ENCODE results near the gene NSD1.
"Not testable (repeated sequence)": the region's sequence is repeated elsewhere in the genome, so short reads cannot be mapped to it uniquely, and the experiment has no call there.

NSD1 gene

GRCh38 chr5:177128551-177128981 is 5.0 kb upstream of the NSD1 start:
- DNase-seq, result no peak

DNA sequence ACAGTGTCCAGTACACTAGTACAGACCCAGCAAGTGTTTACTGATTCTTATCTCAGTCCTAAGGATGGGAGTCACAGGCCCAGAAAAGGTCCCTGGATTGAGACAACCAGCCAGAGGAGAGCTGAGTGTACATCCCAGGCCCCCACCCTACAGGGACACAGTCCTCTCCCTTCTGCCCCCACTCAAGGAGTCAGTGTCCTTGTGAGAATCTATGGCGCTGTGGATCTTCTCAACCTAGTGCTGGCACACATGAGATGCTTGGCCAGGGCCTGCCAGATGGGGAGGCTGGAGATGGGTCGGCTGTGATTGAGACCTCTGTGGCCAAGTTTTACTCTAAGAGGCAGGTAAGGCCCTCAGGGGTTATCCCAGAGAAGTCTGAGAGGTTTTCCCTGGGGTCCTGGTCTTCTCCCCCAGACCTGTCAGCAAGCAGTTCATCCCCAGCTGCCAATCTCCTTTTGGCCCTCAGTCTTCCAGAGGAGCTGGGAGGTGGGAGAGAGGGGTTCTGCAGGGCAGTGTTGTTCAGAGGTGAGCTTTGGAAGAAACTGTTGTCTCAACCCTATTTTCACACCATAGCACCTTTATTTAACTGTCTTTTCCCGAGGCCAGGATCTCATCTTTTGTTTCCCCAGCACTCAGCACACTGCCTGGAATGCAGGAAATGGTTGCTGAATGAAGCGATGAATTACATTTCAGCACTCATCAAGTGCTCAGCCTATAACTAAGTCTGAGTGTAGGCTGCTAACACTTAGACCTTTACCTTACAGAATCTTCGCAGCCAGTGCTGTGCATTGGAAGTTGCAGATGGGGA is 3.2 kb upstream of the NSD1 start:
- DNase-seq, result no peak

DNA sequence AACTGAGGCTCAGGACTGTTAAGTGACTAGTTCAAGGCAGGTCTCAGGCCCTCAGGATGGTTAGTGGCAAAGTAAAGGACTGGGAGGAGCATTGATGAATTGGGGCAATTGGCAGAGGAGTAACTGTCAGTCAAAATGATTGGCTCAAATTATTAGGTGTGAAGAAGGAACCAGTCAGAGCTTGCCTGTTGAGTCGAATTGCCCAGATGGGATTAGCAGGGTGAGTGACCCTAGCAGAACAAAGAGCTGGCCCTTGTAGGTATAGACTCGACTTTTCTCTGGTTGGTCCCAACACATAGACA is 2.6 kb upstream of the NSD1 start:
- DNase-seq, result no peak

DNA sequence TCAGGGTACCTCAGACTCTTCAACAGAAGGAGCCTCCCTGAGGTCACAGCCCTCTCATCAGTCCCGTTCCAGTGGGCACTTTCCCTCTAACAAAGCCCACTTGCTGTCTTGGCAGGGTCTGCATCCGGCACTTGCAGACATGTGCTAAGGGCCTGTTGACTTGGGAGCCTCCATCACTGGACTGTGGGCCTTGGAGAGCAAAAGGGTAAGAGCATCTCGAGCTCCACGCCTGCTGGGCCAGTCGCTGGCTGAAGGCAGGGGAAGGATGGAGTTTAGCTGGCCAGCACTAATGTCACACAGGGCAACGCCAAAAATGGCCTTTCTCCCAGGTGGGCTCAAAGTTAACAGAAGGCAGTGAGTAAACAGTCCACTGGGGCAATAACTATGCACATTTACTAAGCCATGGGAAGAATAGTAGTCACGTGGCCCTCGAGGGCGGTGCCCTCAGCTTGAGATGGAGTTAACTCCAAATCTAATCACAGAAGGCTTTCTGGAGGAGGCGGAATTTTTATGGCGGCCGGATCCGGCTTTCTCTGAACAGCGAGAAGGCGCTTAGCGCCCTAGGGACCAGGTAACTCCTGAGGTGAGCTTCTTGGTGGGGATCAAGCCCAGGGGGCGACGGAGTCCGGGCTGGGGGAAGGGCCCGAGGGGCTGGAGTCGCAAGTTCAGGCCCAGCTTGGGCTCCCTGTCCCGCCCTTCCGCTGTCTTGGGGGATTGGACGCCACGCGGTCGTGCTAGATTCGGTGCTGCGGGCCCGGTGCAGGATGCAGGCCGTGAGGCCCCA is 2.0 kb upstream of the NSD1 start:
- no peak for DNase-seq

- no peak for DNase-seq
Measured at GRCh38 chr5:177132136-177133095, 1.2 kb upstream of the NSD1 start.

GRCh38 chr5:177133853-177134696 is 502 bp downstream of the NSD1 start:
- DNase-seq, result no peak

- DNase-seq, result peak; percentile 16
Measured at GRCh38 chr5:177134697-177135225, 1.2 kb downstream of the NSD1 start.

DNA sequence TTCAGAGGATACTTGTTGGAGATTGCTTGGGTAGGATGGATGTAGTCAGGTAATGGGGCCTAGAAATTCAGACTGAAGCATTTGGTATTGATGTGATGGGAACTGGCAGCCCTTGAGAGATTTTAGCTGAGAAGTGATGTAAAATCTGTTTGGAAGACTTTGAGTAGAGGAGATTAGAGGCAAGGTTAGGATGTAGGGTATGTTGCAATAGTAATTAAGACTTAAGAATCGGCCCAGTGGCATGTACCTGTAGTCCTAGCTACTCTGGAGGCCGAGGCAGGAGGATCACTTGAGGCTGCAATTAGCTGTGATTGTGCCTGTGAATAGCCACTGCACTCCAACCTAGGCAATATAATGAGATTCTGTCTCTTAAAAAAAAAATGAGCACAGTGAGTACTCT is 6.7 kb downstream of the NSD1 start:
- no peak for DNase-seq

DNA sequence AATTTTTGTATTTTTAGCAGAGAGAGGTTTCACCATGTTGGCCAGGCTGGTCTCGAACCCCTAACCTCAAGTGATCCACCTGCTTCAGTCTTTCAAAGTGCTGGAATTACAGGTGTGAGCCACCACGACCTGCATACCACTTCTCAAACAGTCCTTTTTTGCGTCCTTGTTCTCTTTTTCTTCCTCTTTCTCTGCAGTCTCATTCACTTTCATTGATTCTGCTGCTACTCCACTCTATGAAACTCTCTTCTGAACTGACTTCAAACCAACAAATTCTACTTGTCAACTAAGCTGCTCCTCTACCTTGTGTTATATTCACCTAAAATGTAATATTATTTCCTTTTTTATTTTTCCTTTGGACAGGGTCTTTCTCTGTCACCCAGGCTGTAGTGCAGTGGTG is 7.9 kb downstream of the NSD1 start:
- DNase-seq, result no peak

- no peak for DNase-seq
Measured at GRCh38 chr5:177142098-177142611, 8.6 kb downstream of the NSD1 start.

DNA sequence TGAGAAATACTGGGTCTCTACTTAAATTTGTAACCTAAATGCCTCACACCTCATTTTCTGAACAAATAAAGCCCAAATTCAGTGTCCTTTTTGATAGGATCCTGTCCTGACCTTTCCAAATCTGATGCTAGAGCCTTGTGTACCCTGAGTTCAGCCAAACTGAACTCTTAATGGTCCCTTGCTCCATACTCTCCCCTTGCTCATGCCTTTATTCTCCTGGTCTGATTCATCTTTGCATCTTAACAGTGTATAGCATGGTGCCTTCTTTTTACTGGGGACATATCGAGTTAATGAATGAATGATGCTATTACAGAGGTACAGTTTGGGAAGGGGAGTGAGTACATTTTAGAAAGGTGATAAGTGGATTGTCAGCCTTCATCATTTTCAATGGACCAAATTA is 9.2 kb downstream of the NSD1 start:
- no peak for DNase-seq

DNA sequence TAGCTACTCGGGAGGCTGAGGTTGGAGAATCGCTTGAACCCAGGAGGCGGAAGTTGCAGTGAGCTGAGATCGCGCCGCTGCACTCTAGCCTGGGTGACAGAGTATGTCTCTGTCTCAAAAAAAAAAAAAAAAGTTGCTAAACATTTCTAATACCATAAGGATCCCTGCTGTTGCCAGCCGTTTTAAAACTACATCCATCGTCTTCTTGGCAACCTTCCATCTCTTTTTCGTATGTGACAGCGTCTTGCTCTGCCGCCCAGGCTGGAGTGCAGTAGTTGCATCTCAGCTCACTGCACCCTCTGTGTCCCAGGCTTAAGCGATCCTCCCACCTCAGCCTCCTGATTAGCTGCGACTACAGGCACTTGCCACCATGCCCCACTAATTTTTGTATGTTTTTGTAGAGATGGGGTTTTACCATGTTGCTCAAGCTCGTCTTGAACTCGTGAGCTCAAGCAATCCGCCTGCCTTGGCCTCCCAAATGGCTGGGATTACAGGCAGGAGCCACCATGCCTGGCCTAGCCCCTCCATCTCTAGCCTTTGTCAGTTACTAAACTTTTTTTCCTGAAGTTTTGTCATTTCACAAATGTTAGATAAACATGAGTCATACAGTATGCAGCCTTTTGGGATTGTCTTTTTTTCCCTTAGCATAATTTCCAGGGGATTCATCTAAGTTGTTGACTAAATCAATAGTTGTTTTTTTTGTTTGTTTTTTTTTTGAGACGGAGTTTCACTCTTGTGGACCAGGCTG is 13.5 kb downstream of the NSD1 start:
- no peak for DNase-seq

DNA sequence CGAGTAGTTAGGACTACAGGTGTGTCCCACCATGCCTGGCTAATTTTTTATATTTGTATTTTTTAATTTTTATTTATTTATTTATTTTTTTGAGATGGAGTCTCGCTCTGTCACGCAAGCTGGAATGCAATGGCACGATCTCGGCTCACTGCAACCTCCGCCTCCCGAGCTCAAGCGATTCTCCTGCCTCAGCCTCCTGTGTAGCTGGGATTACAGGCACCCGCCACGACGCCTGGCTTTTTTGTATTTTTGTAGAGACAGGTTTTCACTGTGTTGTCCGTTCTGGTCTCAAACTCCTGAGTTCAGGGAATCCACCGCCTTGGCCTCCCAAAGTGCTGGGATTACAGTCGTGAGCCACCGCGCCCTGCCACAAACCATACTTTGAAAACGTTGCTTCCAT is 16.5 kb downstream of the NSD1 start:
- DNase-seq, result not testable (repeated sequence)

- DNase-seq, result no peak
Measured at GRCh38 chr5:177154003-177154643, 20.6 kb downstream of the NSD1 start.

- DNase-seq, result no peak
Measured at GRCh38 chr5:177162379-177162778, 28.8 kb downstream of the NSD1 start.

GRCh38 chr5:177163500-177163899 is 29.9 kb downstream of the NSD1 start:
- DNase-seq, result no peak

GRCh38 chr5:177169271-177169670 is 35.7 kb downstream of the NSD1 start:
- no peak for DNase-seq

- DNase-seq, result no peak
Measured at GRCh38 chr5:177171961-177172360, 38.4 kb downstream of the NSD1 start.

DNA sequence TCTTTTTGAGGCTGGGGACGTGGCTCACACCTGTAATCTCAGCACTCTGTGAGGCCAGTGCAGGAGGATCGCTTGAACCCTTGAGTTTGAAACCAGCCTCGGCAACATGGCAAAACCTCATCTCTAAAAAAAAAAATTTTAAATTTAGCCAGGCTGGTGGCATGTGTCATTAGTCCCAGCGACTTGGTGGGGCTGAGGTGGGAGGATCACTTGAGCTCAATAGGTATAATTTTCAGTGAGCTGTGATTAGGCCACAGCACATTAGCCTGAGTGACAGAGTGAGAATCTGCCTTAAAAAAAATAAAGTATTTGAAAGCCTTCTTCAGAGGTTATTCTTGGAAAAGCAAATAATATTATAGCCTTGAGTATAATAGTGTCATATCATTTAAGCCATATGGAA is 41.8 kb downstream of the NSD1 start:
- DNase-seq, result no peak

- DNase-seq, result no peak
Measured at GRCh38 chr5:177176175-177176711, 42.7 kb downstream of the NSD1 start.

Measured in DMS79 (cell line).